HepG2 (cell line): Measurements from ENCODE around the gene TM9SF4. TPM values are rescaled to one million over a fixed set of nuclear protein-coding genes. Genes with fewer than 3 reads are reported as not detected.

Experiments
- ATAC-seq: fragments of 200-7000 bp; cut with Tn5 transposase; 3 replicates; pipeline ENCODE4 v1.9.1; 2020; ENCODE audit warnings: mild to moderate bottlenecking, moderate library complexity
- Bru-seq: library from RNA; stranded (reverse); fragments of 400-500 nt; gene quantifications from one replicate; lab custom pipeline; 2021; lab: Mats Ljungman, UMichigan
- BruChase-seq, 2 experiments: library from RNA; stranded (reverse); fragments of 400-500 nt; gene quantifications; one replicate each; lab custom pipeline; 2021; lab: Mats Ljungman, UMichigan
- BruUV-seq: library from RNA; stranded (reverse); fragments of 400-500 nt; replicated peaks from 2 replicates; lab custom pipeline; 2021; lab: Mats Ljungman, UMichigan
- CTCF ChIA-PET: fragments of 300-600 bp; formaldehyde crosslinking; extraction: SDS; loops from one replicate; lab custom pipeline; 2021; ENCODE audit warnings: low total read pairs, inconsistent platforms, low intra/inter-chr PET ratio; lab: Yijun Ruan, JAX
- POLR2A ChIA-PET: fragments of 350-600 bp; sonication (Branson Sonifier 250); formaldehyde crosslinking; loops from one replicate; lab custom pipeline; 2020; ENCODE audit warnings: antibody characterized with exemption, inconsistent platforms; lab: Yijun Ruan, JAX
- DNase-seq: peaks from one replicate; pipeline ENCODE4 v3.0.0-alpha.2; 2015; ENCODE audit warnings: low spot score
- FAIRE-seq: peaks from 3 replicates; lab custom pipeline; 2011; peaks lifted over from hg19 to GRCh38; lab: Jason Lieb, UNC
- H2AFZ ChIP-seq: one replicate; pipeline ENCODE4 v1.6.1; 2011; ENCODE audit warnings: low read length, inconsistent platforms
- H3K27ac ChIP-seq: fragments of 300-600 bp; 3 replicates; pipeline ENCODE4 v1.8.0; 2011; ENCODE audit warnings: mixed run types, mild to moderate bottlenecking, mixed read lengths, low read length, inconsistent platforms; ENCODE audit not compliant: insufficient read depth; ENCODE audit errors: extremely low read length
- H3K27me3 ChIP-seq, 2 experiments: fragments of 200-600 bp in 1 of 2; 2 replicates in 1 of 2; 3 replicates in 1 of 2; pipeline versions ENCODE4 v1.6.0 to v1.8.0; 2011; ENCODE audit warnings: low read length in 2 of 2, mild to moderate bottlenecking in 2 of 2, moderate library complexity in 2 of 2, inconsistent platforms in 1 of 2; ENCODE audit not compliant: insufficient read depth in 2 of 2, control insufficient read depth in 1 of 2
- H3K36me3 ChIP-seq, 2 experiments: fragments of 200-600 bp in 1 of 2; replicated peaks in 1 of 2; 2 replicates in 1 of 2; 3 replicates in 1 of 2; pipeline versions ENCODE4 v1.5.1 to v1.8.0; 2011; ENCODE audit warnings: low read length in 2 of 2, inconsistent platforms in 1 of 2; ENCODE audit not compliant: insufficient read depth in 2 of 2, control insufficient read depth in 1 of 2
- H3K4me1 ChIP-seq: 2 replicates; pipeline ENCODE4 v1.5.1; 2012; ENCODE audit warnings: low read length, inconsistent platforms; ENCODE audit not compliant: insufficient read depth
- H3K4me2 ChIP-seq: 2 replicates; pipeline ENCODE4 v1.6.0; 2011; ENCODE audit warnings: low read depth, low read length, inconsistent platforms
- H3K4me3 ChIP-seq, 3 experiments: fragments of 200-600 bp in 1 of 3; sonication (generic), shearing (Covaris generic) in 1 of 3; replicated peaks in 1 of 3; 2 replicates each; pipeline ENCODE4 v1.5.1; 2011 to 2016; ENCODE audit warnings: low read length in 3 of 3, inconsistent platforms in 2 of 3, low read depth in 2 of 3, mild to moderate bottlenecking in 2 of 3, control low read depth in 1 of 3, mixed read lengths in 1 of 3; ENCODE audit not compliant: insufficient read depth in 1 of 3
- H3K79me2 ChIP-seq: one replicate; pipeline ENCODE4 v1.6.1; 2011; ENCODE audit warnings: low read length, inconsistent platforms; ENCODE audit not compliant: insufficient read depth
- H3K9ac ChIP-seq: 2 replicates; pipeline ENCODE4 v1.6.0; 2011; ENCODE audit warnings: mild to moderate bottlenecking, low read depth, low read length, inconsistent platforms; ENCODE audit not compliant: insufficient read depth
- H3K9me3 ChIP-seq: 2 replicates; pipeline ENCODE4 v1.5.1; 2012; ENCODE audit warnings: mild to moderate bottlenecking, low read length
- H4K20me1 ChIP-seq: 2 replicates; pipeline ENCODE4 v1.6.0; 2011; ENCODE audit warnings: inconsistent platforms, mild to moderate bottlenecking, low read length, moderate library complexity; ENCODE audit not compliant: insufficient read depth
- CREBL2 ChIP-seq: sonication (generic); formaldehyde crosslinking; IDR thresholded peaks from 2 replicates; pipeline ENCODE4 v1.8.1; 2023; ENCODE audit warnings: missing genetic modification reagents, mild to moderate bottlenecking, borderline replicate concordance
- MZF1 ChIP-seq: sonication (generic); formaldehyde crosslinking; IDR thresholded peaks from 2 replicates; pipeline ENCODE4 v1.8.1; 2023; ENCODE audit warnings: mild to moderate bottlenecking, missing genetic modification reagents, borderline replicate concordance
- REXO4 ChIP-seq: sonication (generic); formaldehyde crosslinking; IDR thresholded peaks from 2 replicates; pipeline ENCODE4 v1.8.0; 2022; ENCODE audit warnings: missing genetic modification reagents, mild to moderate bottlenecking, borderline replicate concordance
- ZBTB7A ChIP-seq: sonication (generic); formaldehyde crosslinking; IDR thresholded peaks from 2 replicates; pipeline ENCODE4 v1.8.0; 2022; ENCODE audit warnings: mild to moderate bottlenecking, missing genetic modification reagents
- ZNF468 ChIP-seq: sonication (generic); formaldehyde crosslinking; IDR thresholded peaks from 2 replicates; pipeline ENCODE4 v1.8.0; 2022; ENCODE audit warnings: mild to moderate bottlenecking, moderate library complexity, missing genetic modification reagents
- ZNF530 ChIP-seq: sonication (generic); formaldehyde crosslinking; IDR thresholded peaks from 2 replicates; pipeline ENCODE4 v1.5.0; 2020; ENCODE audit warnings: low read depth, mild to moderate bottlenecking, missing genetic modification reagents
- ZNF552 ChIP-seq: sonication (generic); formaldehyde crosslinking; IDR thresholded peaks from 2 replicates; pipeline ENCODE4 v1.9.0; 2022; ENCODE audit warnings: missing genetic modification reagents, mild to moderate bottlenecking, borderline replicate concordance
- ZNF770 ChIP-seq: sonication (generic); formaldehyde crosslinking; IDR thresholded peaks from 2 replicates; pipeline ENCODE4 v1.5.0; 2020; ENCODE audit warnings: mild to moderate bottlenecking, missing genetic modification reagents
- WGBS: methylation state at CpG from one replicate; pipeline ENCODE4 v1.1.6; 2017; ENCODE audit warnings: low lambda C conversion rate; 5-methylcytosine and 5-hydroxymethylcytosine counted together
- in situ Hi-C: cut with HindIII; loops from 2 replicates; pipeline ENCODE4 v1.10.0; 2017; ENCODE audit warnings: low pct_unique_long_range_greater_than_20kb; ENCODE audit not compliant: extremely low pct_ligation_motif_present
- intact Hi-C: fragments of 100-400 bp; cut with micrococcal nuclease; formaldehyde crosslinking; loops from one replicate; pipeline ENCODE4 v1.10.0; 2022; ENCODE audit not compliant: unreplicated experiment
- long read RNA-seq, 2 experiments: library from RNA in 1 of 2; library from polyadenylated mRNA in 1 of 2; stranded (forward) in 1 of 2; unstranded in 1 of 2; transcript quantifications; one replicate each; pipeline ENCODE4 v2.0.0, GENCODE V29; 2019 to 2022
- polyA minus RNA-seq, 3 experiments: library from RNA; depleted of rRNA, polyadenylated mRNA; stranded (reverse); fragments of >200 nt; gene quantifications; 2 replicates each; pipeline ENCODE4 v1.2.3, GENCODE V29; 2011; ENCODE audit warnings: low replicate concordance in 1 of 3
- polyA plus RNA-seq, 8 experiments: library from polyadenylated mRNA; depleted of rRNA in 3 of 8; stranded (reverse) in 7 of 8; unstranded in 1 of 8; fragments of >200 nt; fragmentation: Illumina TruSeq in 4 of 8; extraction: Trizol in 4 of 8; gene quantifications; 2 replicates each; pipeline versions ENCODE4 v1.2.1 to v1.2.3, GENCODE V29; 2011 to 2016; ENCODE audit warnings: low read depth in 4 of 8, missing spikeins in 1 of 8, mixed read lengths in 1 of 8; ENCODE audit not compliant: insufficient read depth in 1 of 8
- total RNA-seq, 5 experiments: library from RNA; depleted of rRNA; stranded (reverse); fragments of >200 nt; fragmentation: Illumina TruSeq; extraction: Trizol; gene quantifications; 2 replicates each; pipeline ENCODE4 v1.2.3, GENCODE V29; 2016; ENCODE audit warnings: low read depth in 1 of 5
- TF ChIP-seq, protein P1 (sequence below): sonication (generic); formaldehyde crosslinking; conservative IDR thresholded peaks from 2 replicates; pipeline ENCODE4 v1.8.0; 2022; ENCODE audit warnings: missing genetic modification reagents
- TF ChIP-seq, protein P2 (sequence below): sonication (generic); formaldehyde crosslinking; IDR thresholded peaks from 2 replicates; pipeline ENCODE4 v1.8.0; 2022; ENCODE audit warnings: missing genetic modification reagents, mild to moderate bottlenecking, borderline replicate concordance

Gene TM9SF4
- 30.3 and 53.5 TPM in 2 replicates for total RNA-seq (2016; rRNA removed; fragmentation: Illumina TruSeq; extraction: Trizol)
- total RNA-seq (2016; cell fraction: cytosol; rRNA removed; fragmentation: Illumina TruSeq; extraction: Trizol; ENCODE audit: low read depth), result 8.9 and 10.2 TPM in 2 replicates
- total RNA-seq (2016; cell fraction: insoluble cytoplasmic fraction; rRNA removed; fragmentation: Illumina TruSeq; extraction: Trizol), result 26.6 and 52.8 TPM in 2 replicates
- 16.3 and 19.5 TPM in 2 replicates for total RNA-seq (2016; cell fraction: membrane; rRNA removed; fragmentation: Illumina TruSeq; extraction: Trizol)
- total RNA-seq (2016; cell fraction: nucleus; rRNA removed; fragmentation: Illumina TruSeq; extraction: Trizol), result 67.0 and 79.9 TPM in 2 replicates
- polyA plus RNA-seq (2011; rRNA removed), result 171 and 183 TPM in 2 replicates
- 137 and 141 TPM in 2 replicates for polyA plus RNA-seq (2011; cell fraction: cytosol; rRNA removed)
- 138 and 162 TPM in 2 replicates for polyA plus RNA-seq (2011; cell fraction: nucleus; rRNA removed)
- 93.4 and 96.8 TPM in 2 replicates for polyA plus RNA-seq (2012)
- polyA plus RNA-seq (2016; cell fraction: cytosol; fragmentation: Illumina TruSeq; extraction: Trizol; ENCODE audit: low read depth), result 5.9 and 6.7 TPM in 2 replicates
- polyA plus RNA-seq (2016; cell fraction: insoluble cytoplasmic fraction; fragmentation: Illumina TruSeq; extraction: Trizol; ENCODE audit: low read depth), result 27.2 and 35.4 TPM in 2 replicates
- 15.5 and 17.0 TPM in 2 replicates for polyA plus RNA-seq (2016; cell fraction: membrane; fragmentation: Illumina TruSeq; extraction: Trizol; ENCODE audit: low read depth)
- polyA plus RNA-seq (2016; cell fraction: nucleus; fragmentation: Illumina TruSeq; extraction: Trizol; ENCODE audit: insufficient read depth, low read depth), result 134 and 135 TPM in 2 replicates
- polyA minus RNA-seq (2011; rRNA and poly(A)+ RNA removed; ENCODE audit: low replicate concordance), result 107 and 349 TPM in 2 replicates
- 135 and 159 TPM in 2 replicates for polyA minus RNA-seq (2011; cell fraction: cytosol; rRNA and poly(A)+ RNA removed)
- polyA minus RNA-seq (2011; cell fraction: nucleus; rRNA and poly(A)+ RNA removed), result 88.2 and 109 TPM in 2 replicates
- percentile 90 among the genes with signal in this experiment for Bru-seq, nascent RNA
- percentile 89 among the genes with signal in this experiment for BruChase-seq, experiment 1, labeled RNA remaining after a 6-hour chase
- percentile 90 among the genes with signal in this experiment for BruChase-seq, experiment 2, labeled RNA remaining after a 2-hour chase
- long read RNA-seq, experiment 1, transcript TM9SF4-202 (18 exons, 3,978 nt), result major isoform, 45 of 103 reads
- long read RNA-seq, experiment 1, partial matches to known transcripts, result 23 of 103 reads
- long read RNA-seq, experiment 1, other reads (novel, unspliced or antisense), result 34 of 103 reads
- long read RNA-seq, experiment 2, transcript TM9SF4-202 (18 exons, 3,978 nt), result major isoform, 13 of 218 reads
- long read RNA-seq, experiment 2, partial matches to known transcripts, result 165 of 218 reads
- long read RNA-seq, experiment 2, other reads (novel, unspliced or antisense), result 36 of 218 reads

GRCh38 chr20:32109392-32110172 is at the start of gene TM9SF4:
Gene TM9SF4, plus strand, starts transcription at chr20:32109714. Its CDS starts 27 bp downstream, at chr20:32109741.
- FAIRE-seq (peak; percentile 93), DNase-seq (peak; percentile 97), ATAC-seq (peak; percentile 83)
- Histone ChIP-seq H3K27me3 (peaks cover 0 to 26% of the 10 kb centered on the region in 2 experiments; a peak in 3 of 5 replicates), H3K9me3 (no peaks in the 10 kb centered on the region), H3K4me1 (peaks cover 47% of the 10 kb centered on the region), H3K9ac (peak within 1 kb of the TSS; percentile 99), H3K4me2 (peak within 1 kb of the TSS; percentile 84), H4K20me1 (peaks cover 23% of the 10 kb centered on the region), H2AFZ (peak within 1 kb of the TSS; percentile 100), H3K36me3 (peaks cover 0 to 2% of the 10 kb centered on the region in 2 experiments; a peak in 2 of 5 replicates), H3K4me3 (peak within 1 kb of the TSS; percentile 84 to 95 (median 85)), H3K79me2 (peaks cover 50% of the 10 kb centered on the region), H3K27ac (peak within 1 kb of the TSS; percentile 98)
- POLR2A ChIA-PET, result interaction anchor here (0.5 to 1.9 kb wide), 8 partner anchors 9 to 230 kb away, joined by 3 to 7 read pairs (median 4); partner anchors contain the start of gene PDRG1
- in situ Hi-C loops (no loop called here), intact Hi-C loops (no loop called here)
- WGBS, result under 1% methylated on average over 32 of the region's 38 CpGs
- CTCF ChIA-PET, result no interaction called here
- BruUV-seq, result TSS peak; percentile 93
- TF ChIP-seq CREBL2, result peak; percentile 16; the same call in 1 of the 2 replicates
- peak; percentile 93 for TF ChIP-seq ZNF530 (CRISPR knock-in tag)
- TF ChIP-seq ZNF468 (CRISPR knock-in tag), result peak; percentile 23; the same call in 1 of the 2 replicates
- peak; percentile 68; the same call in 1 of the 2 replicates for TF ChIP-seq REXO4 (CRISPR knock-in tag)
- TF ChIP-seq, protein P1, sequence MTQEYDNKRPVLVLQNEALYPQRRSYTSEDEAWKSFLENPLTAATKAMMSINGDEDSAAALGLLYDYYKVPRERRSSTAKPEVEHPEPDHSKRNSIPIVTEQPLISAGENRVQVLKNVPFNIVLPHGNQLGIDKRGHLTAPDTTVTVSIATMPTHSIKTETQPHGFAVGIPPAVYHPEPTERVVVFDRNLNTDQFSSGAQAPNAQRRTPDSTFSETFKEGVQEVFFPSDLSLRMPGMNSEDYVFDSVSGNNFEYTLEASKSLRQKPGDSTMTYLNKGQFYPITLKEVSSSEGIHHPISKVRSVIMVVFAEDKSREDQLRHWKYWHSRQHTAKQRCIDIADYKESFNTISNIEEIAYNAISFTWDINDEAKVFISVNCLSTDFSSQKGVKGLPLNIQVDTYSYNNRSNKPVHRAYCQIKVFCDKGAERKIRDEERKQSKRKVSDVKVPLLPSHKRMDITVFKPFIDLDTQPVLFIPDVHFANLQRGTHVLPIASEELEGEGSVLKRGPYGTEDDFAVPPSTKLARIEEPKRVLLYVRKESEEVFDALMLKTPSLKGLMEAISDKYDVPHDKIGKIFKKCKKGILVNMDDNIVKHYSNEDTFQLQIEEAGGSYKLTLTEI (CRISPR knock-in tag), result no peak
- peak; percentile 79 for TF ChIP-seq ZNF770
- TF ChIP-seq, protein P2, sequence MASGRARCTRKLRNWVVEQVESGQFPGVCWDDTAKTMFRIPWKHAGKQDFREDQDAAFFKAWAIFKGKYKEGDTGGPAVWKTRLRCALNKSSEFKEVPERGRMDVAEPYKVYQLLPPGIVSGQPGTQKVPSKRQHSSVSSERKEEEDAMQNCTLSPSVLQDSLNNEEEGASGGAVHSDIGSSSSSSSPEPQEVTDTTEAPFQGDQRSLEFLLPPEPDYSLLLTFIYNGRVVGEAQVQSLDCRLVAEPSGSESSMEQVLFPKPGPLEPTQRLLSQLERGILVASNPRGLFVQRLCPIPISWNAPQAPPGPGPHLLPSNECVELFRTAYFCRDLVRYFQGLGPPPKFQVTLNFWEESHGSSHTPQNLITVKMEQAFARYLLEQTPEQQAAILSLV (CRISPR knock-in tag), result peak; percentile 95
- TF ChIP-seq ZNF552, result peak; percentile 89; the same call in 1 of the 2 replicates
- TF ChIP-seq ZBTB7A (CRISPR knock-in tag), result peak; percentile 77; the same call in 1 of the 2 replicates
- peak; percentile 43; the same call in 1 of the 2 replicates for TF ChIP-seq MZF1 (CRISPR knock-in tag)
